ENCODE measurements around the gene ELF5. TPM values are rescaled to one million over a fixed set of nuclear protein-coding genes. Genes with fewer than 3 reads are reported as not detected.

Gene ELF5
- total and polyA plus RNA-seq, 2 experiments from 2014 or later = not detected

GRCh38 chr11:34510218-34510617, 3.4 kb downstream of the ELF5 start:
- H3K9me3 ChIP-seq (ENCODE audit: low read depth) = no peaks in the 10 kb centered on the region
- H3K9ac ChIP-seq = no peak overlapping the region
- no peaks in the 10 kb centered on the region for H3K9me2 ChIP-seq (ENCODE audit: insufficient read depth)
- no peaks in the 10 kb centered on the region for H4K20me1 ChIP-seq (ENCODE audit: insufficient read depth)
- no peaks in the 10 kb centered on the region for H3F3A ChIP-seq (ENCODE audit: insufficient read depth)
- in situ Hi-C loops (cut with MboI) = no loop called here
- no peaks in the 10 kb centered on the region for H3K4me1 ChIP-seq (ENCODE audit: insufficient read depth)
- no peaks in the 10 kb centered on the region for H3K36me3 ChIP-seq (ENCODE audit: low read depth)
- no peak overlapping the region for H3K4me2 ChIP-seq (ENCODE audit: unreplicated experiment)
- H3K4me3 ChIP-seq = no peak overlapping the region
- H2AFZ ChIP-seq = no peak overlapping the region
- TF ChIP-seq EZH2phosphoT487 (IDR thresholded peaks at IDR 0.05; ENCODE audit: insufficient read depth, low read depth) = no peak
- no peak for TF ChIP-seq EZH2 (IDR thresholded peaks at IDR 0.05; ENCODE audit: insufficient read depth, poor library complexity, severe bottlenecking)
- no peak overlapping the region for H3K27ac ChIP-seq
- H3K79me2 ChIP-seq (ENCODE audit: insufficient read depth) = no peaks in the 10 kb centered on the region
- no peak for DNase-seq
- H3K27me3 ChIP-seq (replicated peaks; ENCODE audit: insufficient read depth) = no peaks in the 10 kb centered on the region

DNA sequence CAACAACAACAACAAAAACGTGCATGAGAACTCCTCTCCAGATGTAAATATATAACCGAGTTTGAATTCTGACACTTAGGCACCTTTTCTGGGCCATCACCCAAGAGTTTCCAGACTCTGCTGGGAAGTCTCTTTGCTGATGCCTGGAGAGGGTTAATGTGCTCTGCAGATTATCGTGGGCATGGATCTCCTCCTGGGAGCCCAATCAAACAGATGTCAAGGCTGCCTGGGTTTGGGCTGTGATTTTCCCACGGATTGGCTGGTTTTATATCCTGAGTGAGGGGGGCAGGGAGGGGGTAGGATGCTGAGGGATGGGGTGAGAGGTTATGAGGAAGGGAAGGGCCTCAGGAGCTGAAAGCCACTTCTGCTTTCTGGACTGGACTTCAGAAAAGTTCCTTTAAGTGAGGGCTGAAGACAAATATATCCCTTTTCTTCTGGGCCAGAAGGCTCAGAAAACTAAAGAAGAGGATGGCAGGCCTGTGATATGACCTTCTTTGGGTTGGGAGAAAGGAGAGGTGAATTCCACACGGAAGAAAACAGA, 4.2 kb downstream of the ELF5 start:
- Histone ChIP-seq H3K79me2 (ENCODE audit: insufficient read depth) (no peaks in the 10 kb centered on the region), H3K4me1 (ENCODE audit: insufficient read depth) (no peaks in the 10 kb centered on the region), H3K9ac (no peak overlapping the region), H4K20me1 (ENCODE audit: insufficient read depth) (no peaks in the 10 kb centered on the region), H3K27ac (no peak overlapping the region), H3K9me2 (ENCODE audit: insufficient read depth) (no peaks in the 10 kb centered on the region), H3K36me3 (ENCODE audit: low read depth) (no peaks in the 10 kb centered on the region), H3K4me2 (ENCODE audit: unreplicated experiment) (no peak overlapping the region), H3F3A (ENCODE audit: insufficient read depth) (no peaks in the 10 kb centered on the region), H3K9me3 (ENCODE audit: low read depth) (no peaks in the 10 kb centered on the region), H3K27me3 (replicated peaks; ENCODE audit: insufficient read depth) (no peaks in the 10 kb centered on the region), H3K4me3 (no peak overlapping the region), H2AFZ (no peak overlapping the region)
- in situ Hi-C loops (cut with MboI) = no loop called here
- no peak for TF ChIP-seq EZH2phosphoT487 (IDR thresholded peaks at IDR 0.05; ENCODE audit: insufficient read depth, low read depth)
- TF ChIP-seq EZH2 (IDR thresholded peaks at IDR 0.05; ENCODE audit: insufficient read depth, poor library complexity, severe bottlenecking) = no peak
- DNase-seq = no peak
- WGBS, 2 experiments (ENCODE audit: low coverage in 1 of 2, low lambda C conversion rate in 2 of 2, missing lambda C conversion rate in 2 of 2) = 26 to 29% methylated on average over 5 of the region's 5 CpGs

GRCh38 chr11:34508524-34508923, 5.1 kb downstream of the ELF5 start:
- Histone ChIP-seq H2AFZ (no peak overlapping the region), H3K4me2 (ENCODE audit: unreplicated experiment) (no peak overlapping the region), H3K27me3 (replicated peaks; ENCODE audit: insufficient read depth) (no peaks in the 10 kb centered on the region), H3K27ac (no peak overlapping the region), H3K4me1 (ENCODE audit: insufficient read depth) (no peaks in the 10 kb centered on the region), H3K9ac (no peak overlapping the region), H4K20me1 (ENCODE audit: insufficient read depth) (no peaks in the 10 kb centered on the region), H3K9me2 (ENCODE audit: insufficient read depth) (no peaks in the 10 kb centered on the region), H3K36me3 (ENCODE audit: low read depth) (no peaks in the 10 kb centered on the region), H3K79me2 (ENCODE audit: insufficient read depth) (no peaks in the 10 kb centered on the region), H3F3A (ENCODE audit: insufficient read depth) (no peaks in the 10 kb centered on the region), H3K4me3 (no peak overlapping the region), H3K9me3 (ENCODE audit: low read depth) (no peaks in the 10 kb centered on the region)
- WGBS, 2 experiments (ENCODE audit: low coverage in 1 of 2, low lambda C conversion rate in 2 of 2, missing lambda C conversion rate in 2 of 2) = 55 to 56% methylated on average over 2 of the region's 2 CpGs
- TF ChIP-seq EZH2phosphoT487 (IDR thresholded peaks at IDR 0.05; ENCODE audit: insufficient read depth, low read depth) = no peak
- TF ChIP-seq EZH2 (IDR thresholded peaks at IDR 0.05; ENCODE audit: insufficient read depth, poor library complexity, severe bottlenecking) = no peak
- in situ Hi-C loops (cut with MboI) = no loop called here
- no peak for DNase-seq

DNA sequence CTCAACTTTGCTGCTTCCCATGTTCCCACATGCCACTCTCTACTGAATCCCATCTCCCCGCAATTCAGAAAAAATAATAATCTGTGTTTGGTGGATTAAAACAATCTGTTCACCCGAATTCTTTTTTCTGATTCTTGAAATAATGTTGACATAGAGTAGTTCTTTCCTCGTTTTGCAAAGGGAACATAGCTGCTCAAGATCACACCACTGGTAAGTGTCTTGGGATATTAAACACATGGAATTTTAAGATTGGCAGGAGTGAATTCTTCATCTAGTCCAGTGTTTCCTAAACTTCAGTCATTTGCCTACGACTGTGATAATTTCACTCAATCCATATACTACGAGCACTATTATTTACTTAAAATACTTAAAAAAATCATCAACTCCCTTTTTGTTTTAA, 6.0 kb downstream of the ELF5 start:
- no peak overlapping the region for H2AFZ ChIP-seq
- H4K20me1 ChIP-seq (ENCODE audit: insufficient read depth) = no peaks in the 10 kb centered on the region
- H3K27ac ChIP-seq = no peak overlapping the region
- no peak for TF ChIP-seq EZH2phosphoT487 (IDR thresholded peaks at IDR 0.05; ENCODE audit: insufficient read depth, low read depth)
- TF ChIP-seq EZH2 (IDR thresholded peaks at IDR 0.05; ENCODE audit: insufficient read depth, poor library complexity, severe bottlenecking) = no peak
- H3K4me3 ChIP-seq = no peak overlapping the region
- H3K4me2 ChIP-seq (ENCODE audit: unreplicated experiment) = no peak overlapping the region
- no peaks in the 10 kb centered on the region for H3K36me3 ChIP-seq (ENCODE audit: low read depth)
- in situ Hi-C loops (cut with MboI) = no loop called here
- no peaks in the 10 kb centered on the region for H3K79me2 ChIP-seq (ENCODE audit: insufficient read depth)
- H3K9me2 ChIP-seq (ENCODE audit: insufficient read depth) = no peaks in the 10 kb centered on the region
- 0 out of 2 replicates have a peak, but pooled peaks cover under 1% of the 10 kb centered on the region for H3F3A ChIP-seq (ENCODE audit: insufficient read depth)
- WGBS, 2 experiments (ENCODE audit: low coverage in 1 of 2, low lambda C conversion rate in 2 of 2, missing lambda C conversion rate in 2 of 2) = 55 to 60% methylated on average over 5 of the region's 5 CpGs
- H3K9me3 ChIP-seq (ENCODE audit: low read depth) = no peaks in the 10 kb centered on the region
- H3K27me3 ChIP-seq (replicated peaks; ENCODE audit: insufficient read depth) = no peaks in the 10 kb centered on the region
- H3K9ac ChIP-seq = no peak overlapping the region
- DNase-seq = no peak
- H3K4me1 ChIP-seq (ENCODE audit: insufficient read depth) = peaks cover 1% of the 10 kb centered on the region; the same call in 1 of the 2 replicates

DNA sequence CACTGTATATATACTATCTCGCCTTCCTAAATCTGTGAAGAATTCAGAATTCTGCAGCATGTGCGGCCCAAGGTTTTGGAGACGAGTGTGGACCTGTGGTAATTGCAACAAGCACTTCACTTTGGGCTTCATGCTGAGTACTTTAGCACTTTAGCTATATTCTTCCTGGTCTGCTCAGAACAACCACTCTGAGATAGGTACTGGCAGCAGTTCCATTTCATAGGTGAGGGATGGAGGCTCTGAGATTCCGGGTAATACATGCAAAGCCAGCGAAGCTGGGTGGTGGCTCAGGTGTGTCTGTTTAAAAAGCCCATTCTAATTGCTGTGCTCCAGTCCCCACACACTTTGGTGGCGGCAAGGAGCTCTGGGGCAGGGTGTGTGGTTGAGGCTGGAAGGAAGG, 6.4 kb downstream of the ELF5 start:
- Histone ChIP-seq H3K4me2 (ENCODE audit: unreplicated experiment) (no peak overlapping the region), H2AFZ (no peak overlapping the region), H3K4me3 (no peak overlapping the region), H3K36me3 (ENCODE audit: low read depth) (no peaks in the 10 kb centered on the region), H3K4me1 (ENCODE audit: insufficient read depth) (peaks cover 6% of the 10 kb centered on the region), H3K9me2 (ENCODE audit: insufficient read depth) (no peaks in the 10 kb centered on the region), H3K27ac (no peak overlapping the region), H3K9ac (no peak overlapping the region), H3K9me3 (ENCODE audit: low read depth) (no peaks in the 10 kb centered on the region), H3K79me2 (ENCODE audit: insufficient read depth) (no peaks in the 10 kb centered on the region), H3F3A (ENCODE audit: insufficient read depth) (peaks cover 5% of the 10 kb centered on the region; the same call in 1 of the 2 replicates), H3K27me3 (replicated peaks; ENCODE audit: insufficient read depth) (no peaks in the 10 kb centered on the region), H4K20me1 (ENCODE audit: insufficient read depth) (no peaks in the 10 kb centered on the region)
- in situ Hi-C loops (cut with MboI) = no loop called here
- TF ChIP-seq EZH2 (IDR thresholded peaks at IDR 0.05; ENCODE audit: insufficient read depth, poor library complexity, severe bottlenecking) (no peak), EZH2phosphoT487 (IDR thresholded peaks at IDR 0.05; ENCODE audit: insufficient read depth, low read depth) (no peak)
- 83 to 87% methylated on average over 6 of the region's 6 CpGs for WGBS, 2 experiments (ENCODE audit: low coverage in 1 of 2, low lambda C conversion rate in 2 of 2, missing lambda C conversion rate in 2 of 2)
- DNase-seq = no peak
